HepG2 (cell line): ENCODE results near the gene ELMOD3. TPM values are rescaled to one million over a fixed set of nuclear protein-coding genes. Genes with fewer than 3 reads are reported as not detected.

Experiments
- FOXC1 ChIP-seq: sonication (generic); formaldehyde crosslinking; IDR thresholded peaks from 2 replicates; pipeline ENCODE4 v1.8.0; 2022; ENCODE audit warnings: mild to moderate bottlenecking, missing genetic modification reagents, borderline replicate concordance
- FOXK2 ChIP-seq: fragments of 450-650 bp; IDR thresholded peaks from 2 replicates; pipeline ENCODE4 v1.6.1; 2016
- IKZF1 ChIP-seq: fragments of 450-650 bp; IDR thresholded peaks from 2 replicates; pipeline ENCODE4 v1.7.1; 2016
- JUND ChIP-seq: sonication (generic); formaldehyde crosslinking; IDR thresholded peaks from 2 replicates; pipeline ENCODE4 v1.8.0; 2022; ENCODE audit warnings: mild to moderate bottlenecking, missing genetic modification reagents
- KDM4B ChIP-seq: sonication (generic); formaldehyde crosslinking; IDR thresholded peaks from 2 replicates; pipeline ENCODE4 v1.4.0; 2020; ENCODE audit warnings: missing genetic modification reagents
- SMYD3 ChIP-seq: sonication (generic); formaldehyde crosslinking; IDR thresholded peaks from 2 replicates; pipeline ENCODE4 v1.8.1; 2023; ENCODE audit warnings: mild to moderate bottlenecking, missing genetic modification reagents
- SRSF9 ChIP-seq: fragments of 200-400 bp; formaldehyde crosslinking; IDR thresholded peaks from 2 replicates; pipeline ENCODE4 v1.6.1; 2018; ENCODE audit warnings: borderline replicate concordance, mild to moderate bottlenecking, low read depth, low read length; ENCODE audit not compliant: insufficient read depth, poor library complexity, severe bottlenecking
- THYN1 ChIP-seq: sonication (generic); formaldehyde crosslinking; IDR thresholded peaks from 2 replicates; pipeline ENCODE4 v1.8.1; 2023; ENCODE audit warnings: low read depth, mild to moderate bottlenecking, moderate library complexity, missing genetic modification reagents, borderline replicate concordance
- ZFY ChIP-seq: sonication (generic); formaldehyde crosslinking; IDR thresholded peaks from 2 replicates; pipeline ENCODE4 v1.4.0; 2020; ENCODE audit warnings: missing genetic modification reagents
- ZNF276 ChIP-seq: sonication (generic); formaldehyde crosslinking; IDR thresholded peaks from 2 replicates; pipeline ENCODE4 v1.4.0; 2020; ENCODE audit warnings: mild to moderate bottlenecking, low read depth, missing genetic modification reagents
- ZNF280B ChIP-seq: sonication (generic); formaldehyde crosslinking; IDR thresholded peaks from 2 replicates; pipeline ENCODE4 v1.5.0; 2020; ENCODE audit warnings: missing genetic modification reagents, mild to moderate bottlenecking, borderline replicate concordance
- ZNF703 ChIP-seq: sonication (generic); formaldehyde crosslinking; IDR thresholded peaks from 2 replicates; pipeline ENCODE4 v1.5.1; 2020; ENCODE audit warnings: missing genetic modification reagents, mild to moderate bottlenecking, moderate library complexity, borderline replicate concordance
- ZNF747 ChIP-seq: sonication (generic); formaldehyde crosslinking; IDR thresholded peaks from 2 replicates; pipeline ENCODE4 v1.8.1; 2023; ENCODE audit warnings: missing genetic modification reagents, mild to moderate bottlenecking, borderline replicate concordance
- polyA plus RNA-seq, 8 experiments: library from polyadenylated mRNA; depleted of rRNA in 3 of 8; stranded (reverse) in 7 of 8; unstranded in 1 of 8; fragments of >200 nt; fragmentation: Illumina TruSeq in 4 of 8; extraction: Trizol in 4 of 8; gene quantifications; 2 replicates each; pipeline versions ENCODE4 v1.2.1 to v1.2.3, GENCODE V29; 2011 to 2016; ENCODE audit warnings: low read depth in 4 of 8, missing spikeins in 1 of 8, mixed read lengths in 1 of 8; ENCODE audit not compliant: insufficient read depth in 1 of 8
- total RNA-seq, 5 experiments: library from RNA; depleted of rRNA; stranded (reverse); fragments of >200 nt; fragmentation: Illumina TruSeq; extraction: Trizol; gene quantifications; 2 replicates each; pipeline ENCODE4 v1.2.3, GENCODE V29; 2016; ENCODE audit warnings: low read depth in 1 of 5
- TF ChIP-seq, protein P1 (sequence below), 2 experiments: sonication (generic) in 1 of 2; formaldehyde crosslinking in 1 of 2; IDR thresholded peaks; 2 replicates each; pipeline versions ENCODE4 v1.5.1 to v1.6.1; 2011 to 2020; ENCODE audit warnings: borderline replicate concordance in 1 of 2, low read depth in 1 of 2, low read length in 1 of 2, mild to moderate bottlenecking in 1 of 2, missing genetic modification reagents in 1 of 2, moderate library complexity in 1 of 2
- TF ChIP-seq, protein P2 (sequence below): sonication (generic); formaldehyde crosslinking; IDR thresholded peaks from 2 replicates; pipeline ENCODE4 v1.5.1; 2020; ENCODE audit warnings: mild to moderate bottlenecking, missing genetic modification reagents, moderate library complexity
- TF ChIP-seq, protein P3 (sequence below): fragments of 450-650 bp; IDR thresholded peaks from 2 replicates; pipeline ENCODE4 v1.6.1; 2017

ELMOD3 gene
- total and polyA plus RNA-seq, 2 of the 13 experiments (the other 11 are each of a cell fraction or from before 2014, with no cell fraction given), result 13.3 to 19.5 TPM

DNA sequence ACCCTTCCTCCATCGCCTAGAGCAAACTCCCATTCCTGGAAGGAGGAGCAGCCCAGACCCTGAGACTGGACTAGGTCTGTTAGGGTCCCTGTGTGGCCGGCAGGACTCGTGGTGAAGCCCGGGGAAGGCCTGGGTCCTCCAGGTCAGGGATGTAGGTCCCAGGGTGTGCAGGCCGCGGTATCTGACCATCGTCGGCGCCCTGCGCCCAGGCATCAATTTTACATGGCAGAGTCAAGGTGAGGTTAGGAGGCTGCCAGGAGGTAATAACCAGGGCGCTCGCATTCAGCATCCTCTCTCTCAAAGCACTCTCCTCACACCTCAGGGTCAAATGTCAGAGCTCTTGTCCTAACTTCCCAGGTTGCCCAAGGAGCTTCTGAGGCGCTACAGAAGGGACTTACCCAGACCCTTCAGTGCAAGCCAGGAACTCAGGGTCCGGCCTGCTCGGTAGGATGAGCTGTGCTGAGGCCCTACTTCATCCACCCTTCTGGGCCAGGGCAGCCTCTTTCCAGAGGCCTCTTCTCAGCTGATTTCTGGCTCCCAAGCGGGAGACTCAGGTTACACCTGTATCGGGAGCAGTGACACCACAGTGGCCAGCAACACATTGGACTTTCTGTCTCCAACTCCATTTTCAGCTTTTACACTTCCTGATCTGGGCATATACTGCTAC lies 64.6 kb downstream of the ELMOD3 start (continued):
- TF ChIP-seq ZNF280B (CRISPR knock-in tag) (peak; percentile 55; the same call in 1 of the 2 replicates), SMYD3 (CRISPR knock-in tag) (peak; percentile 66), ZFY (CRISPR knock-in tag) (no peak; the same call in 1 of the 2 replicates), KDM4B (CRISPR knock-in tag) (no peak), JUND (no peak), IKZF1 (no peak), FOXC1 (CRISPR knock-in tag) (peak; percentile 10; the same call in 1 of the 2 replicates), ZNF276 (0 out of 2 replicates have a peak, but pooled peaks have one; percentile 44), THYN1 (no peak; the same call in 1 of the 2 replicates), FOXK2 (no peak), SRSF9 (no peak), ZNF703 (no peak; the same call in 1 of the 2 replicates), ZNF747 (CRISPR knock-in tag) (peak; percentile 6; the same call in 1 of the 2 replicates)
- TF ChIP-seq, protein P1, sequence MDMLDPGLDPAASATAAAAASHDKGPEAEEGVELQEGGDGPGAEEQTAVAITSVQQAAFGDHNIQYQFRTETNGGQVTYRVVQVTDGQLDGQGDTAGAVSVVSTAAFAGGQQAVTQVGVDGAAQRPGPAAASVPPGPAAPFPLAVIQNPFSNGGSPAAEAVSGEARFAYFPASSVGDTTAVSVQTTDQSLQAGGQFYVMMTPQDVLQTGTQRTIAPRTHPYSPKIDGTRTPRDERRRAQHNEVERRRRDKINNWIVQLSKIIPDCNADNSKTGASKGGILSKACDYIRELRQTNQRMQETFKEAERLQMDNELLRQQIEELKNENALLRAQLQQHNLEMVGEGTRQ (IDR thresholded peaks at IDR 0.05; ENCODE audit: low read depth, low read length), result no peak
- TF ChIP-seq, protein P1 (CRISPR knock-in tag; IDR thresholded peaks at IDR 0.05; ENCODE audit: borderline replicate concordance), result no peak
- TF ChIP-seq, protein P2, sequence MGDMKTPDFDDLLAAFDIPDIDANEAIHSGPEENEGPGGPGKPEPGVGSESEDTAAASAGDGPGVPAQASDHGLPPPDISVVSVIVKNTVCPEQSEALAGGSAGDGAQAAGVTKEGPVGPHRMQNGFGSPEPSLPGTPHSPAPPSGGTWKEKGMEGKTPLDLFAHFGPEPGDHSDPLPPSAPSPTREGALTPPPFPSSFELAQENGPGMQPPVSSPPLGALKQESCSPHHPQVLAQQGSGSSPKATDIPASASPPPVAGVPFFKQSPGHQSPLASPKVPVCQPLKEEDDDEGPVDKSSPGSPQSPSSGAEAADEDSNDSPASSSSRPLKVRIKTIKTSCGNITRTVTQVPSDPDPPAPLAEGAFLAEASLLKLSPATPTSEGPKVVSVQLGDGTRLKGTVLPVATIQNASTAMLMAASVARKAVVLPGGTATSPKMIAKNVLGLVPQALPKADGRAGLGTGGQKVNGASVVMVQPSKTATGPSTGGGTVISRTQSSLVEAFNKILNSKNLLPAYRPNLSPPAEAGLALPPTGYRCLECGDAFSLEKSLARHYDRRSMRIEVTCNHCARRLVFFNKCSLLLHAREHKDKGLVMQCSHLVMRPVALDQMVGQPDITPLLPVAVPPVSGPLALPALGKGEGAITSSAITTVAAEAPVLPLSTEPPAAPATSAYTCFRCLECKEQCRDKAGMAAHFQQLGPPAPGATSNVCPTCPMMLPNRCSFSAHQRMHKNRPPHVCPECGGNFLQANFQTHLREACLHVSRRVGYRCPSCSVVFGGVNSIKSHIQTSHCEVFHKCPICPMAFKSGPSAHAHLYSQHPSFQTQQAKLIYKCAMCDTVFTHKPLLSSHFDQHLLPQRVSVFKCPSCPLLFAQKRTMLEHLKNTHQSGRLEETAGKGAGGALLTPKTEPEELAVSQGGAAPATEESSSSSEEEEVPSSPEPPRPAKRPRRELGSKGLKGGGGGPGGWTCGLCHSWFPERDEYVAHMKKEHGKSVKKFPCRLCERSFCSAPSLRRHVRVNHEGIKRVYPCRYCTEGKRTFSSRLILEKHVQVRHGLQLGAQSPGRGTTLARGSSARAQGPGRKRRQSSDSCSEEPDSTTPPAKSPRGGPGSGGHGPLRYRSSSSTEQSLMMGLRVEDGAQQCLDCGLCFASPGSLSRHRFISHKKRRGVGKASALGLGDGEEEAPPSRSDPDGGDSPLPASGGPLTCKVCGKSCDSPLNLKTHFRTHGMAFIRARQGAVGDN (CRISPR knock-in tag), result peak; percentile 75
- TF ChIP-seq, protein P3, sequence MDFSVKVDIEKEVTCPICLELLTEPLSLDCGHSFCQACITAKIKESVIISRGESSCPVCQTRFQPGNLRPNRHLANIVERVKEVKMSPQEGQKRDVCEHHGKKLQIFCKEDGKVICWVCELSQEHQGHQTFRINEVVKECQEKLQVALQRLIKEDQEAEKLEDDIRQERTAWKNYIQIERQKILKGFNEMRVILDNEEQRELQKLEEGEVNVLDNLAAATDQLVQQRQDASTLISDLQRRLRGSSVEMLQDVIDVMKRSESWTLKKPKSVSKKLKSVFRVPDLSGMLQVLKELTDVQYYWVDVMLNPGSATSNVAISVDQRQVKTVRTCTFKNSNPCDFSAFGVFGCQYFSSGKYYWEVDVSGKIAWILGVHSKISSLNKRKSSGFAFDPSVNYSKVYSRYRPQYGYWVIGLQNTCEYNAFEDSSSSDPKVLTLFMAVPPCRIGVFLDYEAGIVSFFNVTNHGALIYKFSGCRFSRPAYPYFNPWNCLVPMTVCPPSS, result no peak
